Activated CD4-positive, alpha-beta T cell treated with anti-CD3 and anti-CD28 coated beads, Interleukin-2, amount 50 U/mL, for 16 hours (primary cell): ENCODE results near the gene DYSF.

Experiments
- DNase-seq: peaks from one replicate; pipeline ENCODE4 v3.0.0-alpha.2; 2020

Gene DYSF

GRCh38 chr2:71556692-71557250, 103.4 kb downstream of the DYSF start:
- no peak for DNase-seq

- DNase-seq: no peak
Observed at GRCh38 chr2:71557321-71557720, 104.0 kb downstream of the DYSF start.

- DNase-seq: no peak
Observed at GRCh38 chr2:71558300-71559051, 105.1 kb downstream of the DYSF start.

GRCh38 chr2:71559080-71559827, 105.9 kb downstream of the DYSF start:
- no peak for DNase-seq

- no peak for DNase-seq
Observed at GRCh38 chr2:71559828-71560637, 106.7 kb downstream of the DYSF start.

GRCh38 chr2:71560638-71561011, 107.3 kb downstream of the DYSF start:
- no peak for DNase-seq

GRCh38 chr2:71561441-71562267, 108.3 kb downstream of the DYSF start:
- DNase-seq: no peak

- no peak for DNase-seq
Observed at GRCh38 chr2:71562518-71562917, 109.2 kb downstream of the DYSF start.

- no peak for DNase-seq
Observed at GRCh38 chr2:71563872-71564271, 110.5 kb downstream of the DYSF start.

GRCh38 chr2:71564361-71564760, 111.0 kb downstream of the DYSF start:
- no peak for DNase-seq

GRCh38 chr2:71564790-71565189, 111.4 kb downstream of the DYSF start:
- DNase-seq: no peak

- no peak for DNase-seq
Observed at GRCh38 chr2:71566372-71566771, 113.0 kb downstream of the DYSF start.

- no peak for DNase-seq
Observed at GRCh38 chr2:71567625-71568024, 114.3 kb downstream of the DYSF start.

GRCh38 chr2:71568103-71568502, 114.7 kb downstream of the DYSF start:
- DNase-seq: no peak

- DNase-seq: no peak
Observed at GRCh38 chr2:71570511-71570910, 117.2 kb downstream of the DYSF start.

GRCh38 chr2:71570951-71571460, 117.6 kb downstream of the DYSF start:
- DNase-seq: no peak

GRCh38 chr2:71571945-71572344, 118.6 kb downstream of the DYSF start:
- DNase-seq: no peak

- DNase-seq: no peak
Observed at GRCh38 chr2:71575966-71576365, 122.6 kb downstream of the DYSF start.

GRCh38 chr2:71576541-71576940, 123.2 kb downstream of the DYSF start:
- no peak for DNase-seq

GRCh38 chr2:71577209-71577608, 123.8 kb downstream of the DYSF start:
- no peak for DNase-seq

GRCh38 chr2:71578767-71579342, 125.5 kb downstream of the DYSF start:
- DNase-seq: no peak

GRCh38 chr2:71581026-71581425, 127.7 kb downstream of the DYSF start:
- no peak for DNase-seq
